Epidermal melanocyte (primary cell): ENCODE results near the gene FOXB2.
"Not testable (repeated sequence)": the region's sequence is repeated elsewhere in the genome, so short reads cannot be mapped to it uniquely, and the experiment has no call there.

Experiments used
- DNase-seq: peaks from one replicate; pipeline ENCODE4 v3.0.0; 2011; ENCODE audit warnings: low spot score; ENCODE audit not compliant: insufficient read length

Gene FOXB2

DNA sequence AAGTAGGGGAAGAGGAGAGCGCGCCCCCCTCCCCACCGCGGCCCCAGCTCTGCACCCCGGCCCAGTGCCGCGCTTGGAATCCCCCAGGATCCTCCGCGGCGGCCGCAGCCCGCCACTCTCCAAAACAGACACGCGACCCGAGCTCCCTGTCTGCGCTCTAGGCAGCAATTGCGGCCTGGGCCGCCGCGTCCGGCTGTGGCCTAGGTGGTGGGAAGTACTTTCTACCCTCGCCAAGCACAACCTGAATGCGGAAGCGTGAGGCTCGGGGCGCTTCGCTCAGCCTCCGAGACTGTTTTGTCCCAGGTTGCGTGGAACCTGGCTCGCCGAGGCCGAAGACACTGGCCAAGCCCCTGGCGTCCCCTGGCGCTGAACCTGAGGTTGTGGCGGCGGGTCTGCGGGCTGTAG lies 3.3 kb upstream of the FOXB2 start:
- DNase-seq: no peak

DNA sequence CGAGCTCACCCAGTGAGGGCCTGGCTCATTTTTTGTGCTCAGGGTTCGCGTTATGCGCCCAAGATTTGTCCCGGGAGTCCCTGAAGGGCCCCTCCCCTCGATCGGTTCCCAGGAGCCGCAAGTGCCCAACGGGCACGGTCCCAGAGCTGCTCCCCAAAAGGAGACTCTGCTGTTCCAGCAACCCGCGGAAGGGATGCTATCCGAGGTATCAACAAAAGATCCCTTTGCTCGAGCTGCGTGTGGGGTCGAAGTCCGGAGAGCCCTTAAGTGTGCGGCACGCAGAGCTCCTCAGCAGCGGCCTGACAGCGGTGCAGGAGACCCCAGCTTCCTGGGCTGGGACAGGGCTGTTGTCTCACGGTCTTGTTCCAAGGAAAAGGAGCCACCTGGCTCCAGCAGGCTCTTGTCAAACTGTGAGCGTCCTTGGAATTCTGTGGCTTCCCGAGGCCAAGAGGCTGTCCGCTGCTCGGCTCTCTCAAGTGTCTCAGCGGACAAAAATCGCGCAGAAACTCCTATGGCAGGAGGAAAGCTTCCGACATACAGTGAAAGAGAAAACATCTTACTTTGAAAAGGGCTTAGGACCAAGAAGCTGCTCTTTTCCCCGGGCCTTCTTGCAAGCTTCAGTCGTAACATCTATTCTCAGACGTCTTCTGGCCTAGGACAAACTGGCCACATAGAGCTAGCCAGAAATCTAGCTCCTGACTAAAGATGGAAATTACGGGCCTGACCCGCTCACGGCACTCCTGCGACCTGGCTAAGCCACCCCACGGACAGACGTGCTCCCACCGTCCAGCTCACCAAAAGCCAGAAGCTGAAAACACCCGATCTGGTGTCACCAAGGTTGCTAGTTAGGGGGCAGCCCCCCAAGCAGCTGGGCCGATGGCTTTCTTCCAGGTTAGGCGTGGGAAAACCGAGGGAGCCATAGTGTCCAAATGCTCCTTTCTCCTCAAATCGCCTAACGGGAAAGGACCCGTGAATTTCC lies 2.6 kb upstream of the FOXB2 start:
- no peak for DNase-seq

DNA sequence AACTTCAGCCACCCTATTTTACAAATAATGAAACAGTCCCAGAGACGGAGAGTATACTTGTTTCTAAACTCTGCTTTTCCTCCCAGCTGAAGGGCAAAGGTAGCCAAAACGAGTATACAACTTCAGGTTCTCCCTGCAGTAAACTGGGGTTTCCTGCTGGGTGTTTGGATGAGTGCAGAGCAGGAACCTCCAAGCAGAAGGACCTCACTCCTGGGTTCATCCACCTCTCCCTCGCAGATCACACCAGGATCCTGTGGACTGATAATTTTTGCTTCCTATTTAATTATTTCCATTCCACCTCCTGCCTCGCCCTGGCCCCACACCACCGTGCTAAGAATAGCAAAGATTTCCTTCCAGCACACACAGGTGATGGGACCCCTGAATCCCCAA lies 2.0 kb upstream of the FOXB2 start:
- no peak for DNase-seq

DNA sequence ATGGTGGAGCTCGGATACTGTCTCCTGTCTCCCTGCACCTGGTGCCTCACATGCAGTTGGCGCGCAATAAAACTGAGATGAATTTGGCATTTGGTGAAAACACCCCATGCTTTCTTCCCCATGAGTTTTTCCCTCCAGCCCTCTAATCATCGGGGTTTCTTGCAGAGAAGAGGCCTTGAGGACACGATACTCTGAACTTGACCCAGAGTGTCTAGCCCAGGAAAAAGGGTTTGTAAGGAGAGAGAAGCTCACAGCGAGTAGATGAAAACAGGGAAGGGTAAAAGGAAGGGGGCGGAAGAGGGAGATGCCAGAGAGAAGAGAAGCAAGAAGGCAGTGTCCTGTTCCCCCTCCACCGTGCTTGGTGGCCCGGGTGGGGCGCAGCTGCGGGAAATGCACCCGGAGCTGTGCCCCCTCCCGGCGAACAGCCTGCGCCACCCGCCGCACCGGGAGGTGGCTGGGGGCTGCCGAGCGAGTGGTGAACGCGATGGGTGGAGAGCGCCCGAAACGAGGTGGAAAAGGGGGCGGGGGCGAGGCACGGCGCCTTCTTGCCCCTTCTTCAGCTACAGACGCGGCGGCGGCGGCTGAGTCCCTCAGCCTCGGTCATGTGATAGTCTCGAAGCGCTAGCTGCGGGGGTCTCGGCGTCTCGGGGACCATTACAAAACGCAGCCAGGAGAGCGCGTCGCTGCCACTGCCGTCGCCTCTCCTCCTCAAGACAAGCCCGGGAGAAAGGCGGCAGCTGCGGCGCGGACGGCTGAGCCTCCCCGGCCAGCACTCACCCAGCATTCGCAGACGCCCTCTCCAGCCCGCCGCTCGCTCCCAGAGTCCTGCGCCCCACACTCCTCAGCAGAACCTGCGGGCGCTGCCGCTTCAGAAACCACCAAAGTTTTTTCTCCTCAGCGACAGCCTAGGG lies 1.1 kb upstream of the FOXB2 start:
- DNase-seq: no peak

DNA sequence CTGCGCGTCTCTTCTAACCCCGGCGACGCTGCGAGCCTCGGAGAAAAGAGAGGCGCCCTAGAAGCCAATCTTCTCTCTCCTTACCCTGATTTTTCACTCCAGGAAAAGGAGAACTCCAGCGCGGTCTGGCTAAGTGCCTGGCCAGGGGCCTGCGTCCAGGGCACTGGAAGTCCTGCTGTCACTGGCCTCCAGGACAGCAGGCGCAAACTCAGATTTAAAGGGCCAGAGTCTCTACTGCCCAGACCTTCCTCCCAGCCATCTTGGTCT lies 553 bp upstream of the FOXB2 start:
- DNase-seq: no peak

DNA sequence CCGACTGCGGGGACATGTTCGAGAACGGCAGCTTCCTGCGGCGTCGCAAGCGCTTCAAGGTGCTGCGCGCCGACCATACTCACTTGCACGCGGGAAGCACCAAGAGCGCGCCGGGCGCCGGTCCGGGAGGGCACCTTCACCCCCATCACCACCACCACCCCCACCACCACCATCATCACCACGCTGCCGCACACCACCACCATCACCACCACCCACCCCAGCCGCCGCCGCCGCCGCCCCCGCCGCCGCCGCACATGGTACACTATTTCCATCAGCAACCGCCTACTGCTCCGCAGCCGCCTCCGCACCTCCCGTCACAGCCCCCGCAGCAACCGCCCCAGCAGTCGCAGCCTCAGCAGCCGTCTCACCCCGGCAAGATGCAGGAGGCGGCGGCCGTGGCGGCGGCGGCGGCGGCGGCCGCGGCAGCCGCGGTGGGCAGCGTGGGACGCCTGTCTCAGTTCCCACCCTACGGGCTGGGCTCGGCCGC lies 514 bp downstream of the FOXB2 start:
- no peak for DNase-seq

DNA sequence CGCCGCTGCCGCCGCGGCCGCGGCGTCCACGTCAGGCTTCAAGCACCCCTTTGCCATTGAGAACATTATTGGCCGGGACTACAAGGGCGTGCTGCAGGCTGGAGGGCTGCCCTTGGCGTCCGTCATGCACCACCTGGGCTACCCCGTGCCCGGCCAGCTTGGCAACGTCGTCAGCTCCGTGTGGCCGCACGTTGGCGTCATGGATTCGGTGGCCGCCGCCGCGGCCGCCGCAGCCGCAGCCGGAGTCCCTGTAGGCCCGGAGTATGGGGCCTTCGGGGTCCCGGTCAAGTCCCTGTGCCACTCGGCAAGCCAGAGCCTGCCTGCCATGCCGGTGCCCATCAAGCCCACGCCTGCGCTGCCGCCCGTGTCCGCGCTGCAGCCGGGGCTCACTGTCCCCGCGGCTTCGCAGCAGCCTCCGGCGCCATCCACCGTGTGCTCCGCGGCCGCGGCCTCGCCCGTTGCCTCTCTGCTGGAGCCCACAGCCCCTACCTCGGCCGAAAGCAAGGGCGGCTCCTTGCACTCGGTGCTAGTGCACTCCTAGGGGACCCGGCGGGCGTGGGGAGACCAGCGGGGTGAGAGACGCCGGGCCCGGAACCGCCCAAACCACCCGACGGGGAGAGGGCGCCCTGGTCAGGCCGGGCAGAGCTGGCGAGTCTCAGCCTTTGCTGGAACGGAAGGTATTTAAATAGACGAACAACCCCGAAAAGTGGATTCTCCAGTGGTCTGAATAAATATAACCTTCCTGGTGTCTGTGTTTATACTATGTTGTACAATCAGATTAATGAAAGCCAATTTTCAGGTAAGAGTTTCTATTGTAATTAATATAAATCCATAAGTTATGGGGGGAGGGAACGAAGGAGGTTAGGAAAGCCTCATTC lies 1.2 kb downstream of the FOXB2 start:
- DNase-seq: no peak

DNA sequence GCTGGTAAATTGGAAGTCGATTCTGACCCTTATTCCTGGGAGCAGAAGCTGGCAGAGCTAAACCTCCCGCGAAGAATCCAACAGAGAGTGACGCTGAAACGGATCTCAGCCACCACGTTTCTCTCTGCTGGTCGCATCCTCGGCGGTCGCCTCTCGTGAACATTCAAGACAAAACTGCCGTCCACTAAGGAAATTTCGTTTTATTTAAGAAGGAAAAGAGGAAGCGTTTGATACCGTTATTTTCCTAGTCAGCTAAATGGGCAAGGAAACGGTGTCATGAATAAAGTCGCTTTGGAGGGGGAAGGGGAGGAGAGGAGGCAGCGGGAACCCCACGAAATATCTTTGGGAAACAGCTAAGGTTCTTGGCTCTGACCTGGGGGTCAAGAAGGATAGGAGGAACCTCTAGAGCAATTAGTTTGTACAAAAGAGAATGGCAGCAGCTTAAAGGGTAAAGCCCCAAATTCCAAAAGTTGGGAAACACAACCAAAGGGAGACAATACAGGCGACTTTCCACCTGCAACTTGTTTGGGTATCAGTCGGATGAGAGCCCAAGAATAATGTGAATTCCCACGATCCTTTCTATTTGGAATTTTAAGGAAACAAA lies 1.9 kb downstream of the FOXB2 start:
- DNase-seq: no peak

DNA sequence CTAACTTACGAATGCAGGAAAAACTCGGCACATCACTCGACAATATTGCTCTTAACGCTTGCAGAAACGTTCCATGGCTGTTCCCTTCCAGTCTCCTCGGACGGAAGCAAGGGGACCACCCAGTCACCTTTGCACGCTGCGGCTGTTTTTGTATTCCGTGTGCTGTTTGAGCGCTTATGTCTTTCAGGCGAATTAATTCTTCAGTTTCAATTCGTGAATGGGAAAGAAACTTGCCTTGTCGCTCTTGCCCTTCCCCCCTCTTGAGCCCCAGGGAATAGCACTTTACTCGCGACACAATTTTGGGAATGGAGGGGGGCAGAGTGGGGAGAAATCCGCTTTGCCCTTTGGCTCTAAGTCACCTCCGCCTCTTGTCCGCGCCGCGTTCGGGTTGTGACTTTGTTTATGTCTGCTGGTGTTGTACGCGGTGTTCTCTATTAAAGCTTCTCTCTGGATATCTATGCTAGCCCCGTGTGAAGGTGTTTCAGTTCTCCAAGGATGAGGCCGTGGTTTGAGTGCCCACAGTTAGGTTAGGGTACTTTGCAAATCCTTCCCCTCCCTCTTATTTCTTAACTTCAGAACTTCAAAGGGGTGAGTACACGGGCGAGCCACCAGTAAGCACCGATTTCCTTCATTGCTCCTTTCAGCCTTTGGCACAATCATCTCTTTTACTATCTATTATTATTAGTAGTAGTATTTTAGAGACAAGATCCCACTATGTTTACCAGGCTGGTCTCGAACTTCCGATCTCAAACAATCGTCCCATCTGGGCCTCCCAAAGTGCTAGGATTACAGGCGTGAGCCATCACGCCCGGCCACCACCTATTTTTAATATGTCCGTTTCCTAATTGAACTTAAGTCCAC lies 2.7 kb downstream of the FOXB2 start:
- DNase-seq: no peak

DNA sequence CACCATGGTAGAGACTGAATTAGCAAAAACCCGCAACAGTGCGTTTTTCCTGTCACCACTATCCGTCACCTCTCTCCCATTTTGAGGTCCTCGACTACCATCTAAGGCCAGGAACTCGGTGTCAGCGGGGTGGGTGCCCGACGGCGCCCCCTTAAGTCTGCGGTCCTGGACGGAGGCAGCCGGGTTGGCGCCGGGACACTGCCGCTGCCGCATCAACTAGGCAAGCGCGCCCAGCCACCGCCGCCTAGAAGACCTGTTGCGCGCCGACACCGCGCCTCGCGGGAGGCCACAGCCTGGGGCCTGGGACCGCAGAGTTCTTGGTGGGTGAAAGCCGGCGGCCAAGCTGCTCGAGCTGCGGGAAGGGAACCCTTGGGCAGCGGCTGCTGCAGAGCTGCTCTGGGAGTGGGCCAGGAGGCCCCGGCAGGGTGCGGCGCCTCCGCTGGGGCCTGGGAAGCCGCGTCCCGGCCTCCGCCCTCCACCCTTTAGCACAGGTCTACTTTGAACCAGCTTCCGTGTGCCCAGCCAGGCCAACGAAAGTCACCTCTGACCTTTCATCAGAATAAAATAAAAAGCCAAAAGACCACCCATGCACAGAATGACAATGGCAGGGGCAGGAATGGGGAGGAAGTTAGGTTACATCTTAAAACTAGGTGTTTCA lies 3.5 kb downstream of the FOXB2 start:
- no peak for DNase-seq

DNA sequence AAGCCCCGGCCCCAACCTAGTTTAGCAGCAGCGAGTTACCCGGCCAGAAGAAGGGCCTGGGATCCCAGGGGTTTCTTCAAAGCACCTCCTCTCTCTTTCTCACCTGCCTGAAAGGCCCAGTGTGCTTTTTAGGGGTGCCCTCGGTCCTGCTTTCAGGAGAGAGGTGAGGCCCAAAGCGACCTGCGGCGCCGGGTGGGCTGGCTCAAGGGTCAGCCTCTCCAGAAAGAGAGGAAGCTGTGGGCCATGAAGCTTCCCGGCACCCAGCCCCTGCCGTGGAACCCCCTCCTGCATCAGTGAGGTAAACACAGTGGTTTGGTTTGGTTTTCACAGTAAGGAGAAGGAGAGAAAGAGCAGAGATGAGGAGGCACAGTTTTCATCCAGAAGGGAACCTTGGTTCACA lies 4.3 kb downstream of the FOXB2 start:
- DNase-seq: no peak

DNA sequence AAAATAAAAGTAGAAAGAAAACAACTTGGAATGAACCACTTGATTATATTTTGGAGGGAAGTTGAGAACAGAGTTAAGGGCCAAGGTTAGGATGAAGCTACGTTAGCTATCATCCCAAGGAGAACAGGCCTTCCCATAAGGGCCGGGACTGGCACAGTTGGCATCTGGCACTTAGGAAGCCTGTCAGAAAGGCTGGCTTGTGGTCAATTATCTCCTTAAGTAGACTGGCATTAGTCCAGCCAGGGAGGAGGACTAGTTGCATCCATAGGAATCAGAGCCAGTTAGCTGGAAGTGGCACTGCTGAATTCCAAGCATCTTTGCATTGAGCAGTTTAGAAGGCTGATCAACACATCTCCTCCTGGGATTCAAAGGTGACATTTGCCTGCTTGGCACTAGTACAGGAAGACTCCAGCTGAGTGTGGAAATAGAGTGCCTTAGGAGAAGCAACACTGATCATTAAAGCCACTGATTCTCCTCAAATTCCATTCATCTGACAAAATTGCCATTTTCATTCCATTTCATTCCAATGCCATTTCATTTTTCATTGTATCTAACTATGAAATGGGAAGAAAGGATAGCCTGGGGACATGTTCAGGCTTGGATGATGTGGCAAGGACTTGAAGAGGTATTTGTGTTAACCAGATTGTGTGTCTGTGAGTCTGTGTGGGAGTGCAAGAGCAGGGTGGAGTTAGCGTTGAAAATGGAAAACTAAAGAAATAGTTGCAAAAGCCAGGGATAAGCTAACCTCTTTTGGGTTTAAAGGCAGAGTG lies 5.5 kb downstream of the FOXB2 start:
- no peak for DNase-seq

DNA sequence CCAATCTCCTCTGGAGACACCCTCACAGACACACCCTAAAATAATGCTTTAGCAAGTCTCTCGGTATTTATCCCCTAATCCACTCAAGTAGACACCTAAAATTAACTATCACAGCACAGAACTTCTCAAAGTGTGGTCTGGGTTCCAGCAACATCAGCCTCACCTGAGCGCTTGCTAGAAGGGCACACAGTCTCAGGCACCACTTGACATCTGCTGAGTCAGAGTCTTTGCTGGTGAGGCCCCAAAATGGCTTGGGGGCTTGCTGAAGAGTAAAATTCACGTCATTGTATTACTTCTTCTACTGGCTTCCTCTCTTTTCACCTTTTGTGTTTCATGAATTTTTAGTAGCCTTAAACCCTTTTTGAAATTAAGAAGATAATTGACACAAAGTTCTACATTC lies 9.0 kb downstream of the FOXB2 start:
- DNase-seq: no peak

DNA sequence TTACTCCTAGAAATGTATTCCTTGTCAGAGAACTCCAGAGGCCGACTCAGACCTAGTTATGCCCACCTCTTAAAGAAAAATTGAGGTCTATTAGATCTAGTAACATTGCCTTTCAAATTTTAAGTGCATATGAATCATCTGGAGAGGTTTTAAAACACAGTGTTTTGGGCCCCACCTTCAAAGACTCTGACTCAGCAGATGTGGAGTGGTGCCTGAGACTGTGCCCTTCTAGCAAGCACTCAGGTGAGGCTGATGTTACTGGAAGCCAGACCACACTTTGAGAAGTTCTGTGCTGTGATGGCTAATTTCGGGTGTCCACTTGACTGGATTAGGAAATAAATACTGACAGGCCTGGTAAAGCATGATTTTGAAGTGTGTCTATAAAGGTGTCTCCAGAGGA lies 10.6 kb downstream of the FOXB2 start:
- DNase-seq: no peak

DNA sequence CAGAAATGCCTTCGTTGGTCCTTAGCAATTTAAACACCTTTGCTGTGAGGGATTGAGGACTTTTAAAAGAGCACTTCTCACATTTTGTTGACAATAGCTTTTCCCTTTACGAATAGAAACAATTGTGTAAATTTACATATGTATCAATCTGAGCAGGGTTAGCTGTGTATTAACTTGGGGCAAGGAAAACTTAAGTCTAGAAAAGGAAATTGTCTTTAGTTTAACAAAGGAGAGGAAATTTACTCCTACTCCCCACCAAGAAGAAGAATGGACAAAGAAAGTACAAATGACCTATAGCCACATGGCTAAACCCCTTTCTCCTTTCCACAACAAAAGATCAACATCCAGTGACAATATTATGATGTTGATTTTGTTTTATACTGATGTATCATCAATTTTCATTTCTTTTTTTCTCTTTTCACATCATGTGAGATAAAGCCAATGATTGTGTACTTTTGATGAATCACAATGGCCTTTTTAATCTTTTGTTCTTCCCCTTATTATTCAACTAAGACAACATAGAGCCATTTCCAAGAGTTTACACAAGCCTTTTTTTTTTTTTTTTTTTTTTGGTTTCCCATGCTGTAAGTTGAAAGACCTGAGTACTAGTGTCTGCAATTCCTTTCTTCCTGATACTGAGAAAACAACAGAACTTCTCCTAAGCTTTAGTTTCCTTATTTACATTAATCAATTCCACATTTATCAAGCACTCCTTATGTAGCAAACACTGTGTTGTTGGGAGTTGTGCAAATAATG lies 19.0 kb downstream of the FOXB2 start:
- DNase-seq: no peak

DNA sequence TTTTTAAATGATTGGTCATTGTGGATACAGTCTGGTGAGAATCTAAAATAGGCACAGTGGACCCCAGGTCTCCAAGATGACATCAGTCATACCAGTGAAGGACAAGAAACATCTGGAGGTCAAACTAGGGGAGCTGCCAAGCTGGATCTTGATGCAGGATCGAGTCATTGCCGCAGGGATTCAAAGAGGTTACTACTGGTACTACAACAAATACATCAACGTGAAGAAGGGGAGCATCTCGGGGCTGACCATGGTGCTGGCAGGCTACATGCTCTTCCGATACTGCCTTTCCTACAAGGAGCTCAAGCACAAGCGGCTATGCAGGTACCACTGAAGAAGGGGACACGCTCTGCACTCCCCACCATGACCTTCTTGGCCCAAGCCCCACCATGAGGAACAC lies 20.9 kb downstream of the FOXB2 start:
- DNase-seq: no peak

DNA sequence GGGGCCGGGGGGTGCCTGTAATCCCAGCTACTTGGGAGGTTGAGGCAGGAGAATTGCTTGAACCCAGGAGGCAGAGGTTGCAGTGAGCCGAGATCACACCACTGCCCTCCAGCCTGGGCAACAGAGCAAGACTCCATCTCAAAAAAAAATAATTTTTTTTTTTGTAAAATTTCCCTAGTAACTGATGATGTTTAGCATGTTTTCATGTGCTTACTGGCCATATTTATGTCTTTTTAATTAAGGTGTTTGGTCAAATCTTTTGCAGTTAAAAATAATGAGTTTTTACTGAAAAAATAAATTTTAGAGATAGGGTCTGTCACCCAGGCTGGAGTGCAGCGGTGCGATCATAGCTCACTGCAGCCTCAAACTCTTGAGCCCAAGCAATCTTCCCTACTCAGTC lies 24.3 kb downstream of the FOXB2 start:
- DNase-seq: not testable (repeated sequence)

DNA sequence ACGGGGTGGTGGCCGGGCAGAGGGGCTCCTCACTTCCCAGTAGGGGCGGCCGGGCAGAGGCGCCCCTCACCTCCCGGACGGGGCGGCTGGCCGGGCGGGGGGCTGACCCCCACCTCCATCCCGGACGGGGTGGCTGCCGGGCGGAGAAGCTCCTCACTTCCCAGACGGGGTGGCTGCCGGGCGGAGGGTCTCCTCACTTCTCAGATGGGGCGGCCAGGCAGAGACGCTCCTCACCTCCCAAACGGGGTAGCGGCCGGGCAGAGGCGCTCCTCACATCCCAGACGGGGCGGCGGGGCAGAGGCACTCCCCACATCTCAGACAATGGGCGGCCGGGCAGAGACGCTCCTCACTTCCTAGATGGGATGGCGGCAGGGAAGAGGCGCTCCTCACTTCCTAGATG lies 41.2 kb downstream of the FOXB2 start:
- DNase-seq: not testable (repeated sequence)
